OCI-M2 (cell line): ENCODE measurements around the gene TRMT61A.
"Not testable (repeated sequence)": the region's sequence is repeated elsewhere in the genome, so short reads cannot be mapped to it uniquely, and the experiment has no call there.

ENCODE experiments used
- DNase-seq: peaks from one replicate; lab custom pipeline; 2025; ENCODE audit not compliant: unreplicated experiment; lab: John Stamatoyannopoulos, UW

The TRMT61A gene

GRCh38 chr14:103508521-103509329 is 20.3 kb upstream of the TRMT61A start:
- no peak for DNase-seq

DNA sequence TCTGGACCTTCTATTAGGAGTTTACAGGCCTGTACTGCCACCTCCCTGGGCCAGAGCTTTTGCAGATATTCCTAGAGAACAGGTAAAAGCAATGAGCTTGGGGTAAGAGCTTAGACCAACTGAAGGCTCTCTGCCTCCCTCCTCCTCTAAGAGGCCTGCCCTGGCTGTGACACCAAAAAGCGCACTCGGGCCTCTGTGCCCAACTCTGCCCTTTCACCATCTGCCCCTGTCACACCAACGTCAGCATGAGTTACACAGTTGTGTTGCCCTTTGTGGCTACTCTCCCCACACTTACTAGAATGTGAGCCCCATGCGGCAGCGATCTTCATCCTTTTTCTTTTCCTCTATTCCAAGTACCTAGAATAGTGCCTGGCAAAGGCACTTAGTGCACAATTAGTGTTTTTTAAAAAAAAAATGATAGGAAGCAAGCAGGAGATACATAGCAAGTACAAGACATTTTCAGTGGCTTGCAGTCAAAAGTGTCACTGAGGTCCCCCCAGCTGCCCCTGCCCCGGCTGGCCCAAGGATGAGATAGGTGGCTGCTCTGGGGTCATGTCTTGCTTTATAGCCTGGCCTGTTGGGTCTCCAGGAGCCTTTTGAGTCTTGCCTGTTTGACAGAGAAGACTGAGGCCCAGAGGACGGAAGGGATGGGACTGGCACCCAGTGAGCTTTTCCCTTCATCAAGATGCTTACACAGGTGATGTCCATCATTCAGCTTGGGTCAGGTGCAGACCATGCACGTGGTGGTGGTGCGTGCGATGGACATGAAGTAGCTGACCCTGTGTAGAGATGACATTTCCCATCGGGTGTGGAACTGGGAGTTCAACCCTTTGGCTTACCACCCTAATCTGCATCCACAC is 18.9 kb upstream of the TRMT61A start:
- DNase-seq = no peak

- no peak for DNase-seq
Measured at GRCh38 chr14:103510724-103511693, 18.0 kb upstream of the TRMT61A start.

- DNase-seq = not testable (repeated sequence)
Measured at GRCh38 chr14:103512180-103512579, 16.8 kb upstream of the TRMT61A start.

DNA sequence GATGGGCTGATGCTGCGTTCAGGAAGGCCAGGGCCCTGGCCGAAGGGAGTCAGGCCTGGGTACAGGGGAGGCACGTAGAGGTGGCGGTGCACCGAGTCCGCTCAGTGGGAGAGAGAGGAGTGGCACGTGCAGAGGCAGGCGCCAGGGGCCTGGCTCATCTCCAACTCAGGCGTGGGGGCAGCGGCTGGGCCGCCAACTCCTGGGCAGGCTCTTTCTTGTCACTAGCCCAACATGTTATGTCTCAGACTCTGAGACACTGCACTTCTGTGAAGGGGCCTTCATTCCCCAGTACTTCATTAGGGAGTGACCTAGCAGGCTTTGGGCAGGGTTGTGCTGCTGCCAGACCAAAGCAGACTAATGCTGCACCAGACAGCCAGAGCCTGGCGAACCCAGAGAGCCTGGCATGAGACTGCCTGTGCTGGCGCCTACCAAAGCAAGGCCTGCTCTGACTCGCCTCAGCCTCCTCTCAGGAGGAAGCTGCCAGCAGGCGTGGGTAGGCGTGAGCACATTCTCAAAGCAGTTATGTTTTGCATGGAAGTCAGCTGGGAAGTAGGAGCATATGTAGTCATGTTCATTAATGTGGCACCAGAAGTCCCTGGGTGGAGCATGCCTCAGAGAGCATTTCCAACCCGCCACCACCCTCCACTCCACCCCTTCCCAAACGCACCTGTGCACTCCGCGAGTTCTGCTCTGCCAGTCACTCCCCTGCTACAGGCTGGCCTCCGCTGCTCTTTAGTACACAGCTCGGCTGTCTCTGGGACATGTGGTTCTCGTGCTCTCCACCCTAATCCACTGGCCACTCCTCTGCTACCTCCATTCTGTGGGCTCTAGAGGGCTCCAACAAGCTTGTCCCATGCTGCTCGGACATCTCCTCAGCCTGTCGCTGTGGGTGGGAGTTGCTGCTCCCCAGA is 16.0 kb upstream of the TRMT61A start:
- no peak for DNase-seq

- DNase-seq = no peak
Measured at GRCh38 chr14:103514596-103515421, 14.2 kb upstream of the TRMT61A start.

DNA sequence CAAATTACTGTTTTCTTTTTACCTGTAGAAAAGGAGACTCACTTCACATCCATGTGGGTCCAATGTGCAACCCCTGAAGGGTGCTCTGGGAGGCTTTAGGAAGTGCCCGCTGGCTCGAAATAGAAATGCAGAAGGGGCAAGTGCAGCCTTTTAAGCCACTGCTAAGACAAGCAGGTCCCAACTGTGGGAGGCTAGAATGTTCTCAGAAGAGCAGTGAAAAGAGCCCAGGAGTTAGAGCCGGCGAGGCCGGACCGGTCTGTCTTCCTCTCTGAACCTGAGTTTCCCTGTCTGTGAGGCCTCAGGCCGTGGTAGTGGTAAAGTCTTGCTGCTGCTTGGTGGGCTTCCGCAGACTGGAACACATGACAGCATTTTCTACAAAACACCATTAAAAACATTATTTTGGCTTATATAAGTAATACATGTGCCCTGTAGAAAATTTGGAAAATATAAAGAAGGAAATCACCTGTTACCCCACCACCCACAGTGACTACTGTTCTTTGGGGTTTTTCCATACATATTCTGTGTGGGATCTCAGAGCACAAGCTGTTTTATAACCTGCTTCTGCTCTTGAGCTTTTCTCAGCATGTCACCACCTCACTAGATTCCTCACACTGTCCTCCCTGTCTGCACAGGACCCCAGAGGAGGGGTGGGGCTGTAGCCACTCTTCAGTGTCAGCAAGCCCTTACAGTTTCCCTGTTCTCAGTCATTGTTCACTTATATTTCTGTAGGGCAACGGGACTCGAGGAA is 12.4 kb upstream of the TRMT61A start:
- no peak for DNase-seq

GRCh38 chr14:103517174-103517566 is 11.8 kb upstream of the TRMT61A start:
- DNase-seq = no peak

DNA sequence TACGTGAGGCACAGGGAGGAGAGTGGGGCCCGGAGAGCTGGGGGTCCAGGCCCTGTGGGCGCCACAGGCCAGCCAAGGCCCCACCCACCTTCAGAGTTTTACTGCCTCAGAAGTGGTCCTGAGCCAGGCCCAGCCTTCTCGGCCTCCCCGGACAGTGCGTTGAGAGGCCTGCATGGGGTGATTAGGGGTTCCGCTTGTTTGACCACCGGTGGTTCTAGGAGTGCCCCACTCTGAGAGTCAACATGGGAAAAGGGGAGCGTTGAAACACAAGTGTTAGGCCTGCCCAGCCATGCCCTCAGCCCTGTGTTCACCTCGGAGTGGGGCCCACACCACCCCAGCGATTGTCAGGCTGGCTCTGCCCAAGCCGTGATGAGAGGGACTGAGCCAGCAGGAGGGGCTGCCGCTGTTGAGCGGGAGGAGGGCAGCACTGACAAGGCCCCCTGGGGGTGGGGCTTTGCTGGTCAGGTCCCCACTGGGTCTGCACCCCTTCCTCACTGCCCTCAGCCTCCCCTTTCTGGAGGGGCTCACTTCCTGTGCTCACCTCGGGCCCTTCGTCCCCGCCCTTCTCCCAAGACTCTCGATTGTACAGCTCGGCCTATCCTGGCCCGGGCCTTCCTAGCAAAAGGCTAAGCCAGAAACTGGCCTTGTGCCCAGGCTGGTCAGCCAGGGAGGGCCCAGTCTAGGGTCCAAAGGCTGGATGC is 11.1 kb upstream of the TRMT61A start:
- DNase-seq = no peak

- DNase-seq = no peak
Measured at GRCh38 chr14:103518422-103519042, 10.5 kb upstream of the TRMT61A start.

DNA sequence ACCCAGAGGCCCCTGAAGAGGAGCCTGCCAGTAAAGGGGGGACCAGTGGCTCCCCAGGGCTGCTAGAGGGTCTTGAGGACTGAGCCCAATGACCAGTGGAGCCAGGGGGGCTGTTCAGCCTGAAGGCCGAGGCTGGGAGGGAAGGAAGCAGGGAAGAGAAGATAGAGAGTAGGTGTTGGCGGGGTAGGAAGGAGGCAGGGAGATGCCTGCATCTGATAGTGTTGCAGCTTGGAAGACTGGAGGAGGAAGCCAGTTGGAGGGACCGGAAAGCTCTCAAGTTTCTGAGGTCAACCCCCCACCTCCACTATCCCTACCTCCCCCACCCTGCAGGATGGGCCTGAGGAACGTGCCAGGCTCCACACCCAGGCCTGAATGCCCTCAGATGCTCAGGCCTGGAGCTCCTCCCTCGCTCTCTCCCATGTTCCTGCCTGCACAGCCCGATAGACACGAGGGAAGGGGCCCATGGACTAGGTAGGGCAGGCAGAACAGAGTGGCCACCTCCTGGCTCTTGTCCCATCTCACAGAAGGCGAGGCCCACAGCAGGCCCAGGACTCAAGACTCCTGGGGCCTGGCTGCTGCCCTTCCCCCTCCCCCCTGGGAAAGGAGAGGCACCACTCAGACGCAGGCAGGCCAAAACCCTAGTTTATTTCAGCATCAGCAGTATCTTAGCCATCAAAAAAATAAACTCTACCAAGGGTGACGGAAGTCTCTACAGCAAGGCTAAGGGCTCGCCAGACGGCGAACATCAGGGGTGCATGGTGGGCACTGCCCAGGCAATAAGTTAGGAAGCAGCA is 9.8 kb upstream of the TRMT61A start:
- peak; percentile 72 for DNase-seq

- no peak for DNase-seq
Measured at GRCh38 chr14:103519837-103520212, 9.2 kb upstream of the TRMT61A start.

DNA sequence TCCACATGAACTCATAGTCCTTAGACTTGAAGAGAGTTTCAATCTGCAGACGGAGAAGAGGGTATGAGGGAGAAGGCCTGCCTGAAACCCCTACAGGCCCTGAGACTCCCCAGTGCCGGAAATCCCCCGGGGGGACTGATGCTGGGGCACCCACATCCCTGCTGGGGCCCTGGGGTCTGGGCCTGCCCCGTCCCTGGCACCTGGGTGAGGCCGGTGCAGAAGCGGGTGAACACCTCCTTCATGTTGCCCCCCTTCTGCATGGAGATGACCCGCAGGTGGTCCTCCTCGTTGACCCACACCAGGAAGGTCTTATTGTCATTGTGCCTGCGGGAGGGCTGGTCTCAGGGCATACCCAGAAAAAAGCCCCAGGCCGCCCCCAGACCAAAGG is 8.7 kb upstream of the TRMT61A start:
- no peak for DNase-seq

GRCh38 chr14:103520657-103521437 is 8.1 kb upstream of the TRMT61A start:
- DNase-seq = no peak

DNA sequence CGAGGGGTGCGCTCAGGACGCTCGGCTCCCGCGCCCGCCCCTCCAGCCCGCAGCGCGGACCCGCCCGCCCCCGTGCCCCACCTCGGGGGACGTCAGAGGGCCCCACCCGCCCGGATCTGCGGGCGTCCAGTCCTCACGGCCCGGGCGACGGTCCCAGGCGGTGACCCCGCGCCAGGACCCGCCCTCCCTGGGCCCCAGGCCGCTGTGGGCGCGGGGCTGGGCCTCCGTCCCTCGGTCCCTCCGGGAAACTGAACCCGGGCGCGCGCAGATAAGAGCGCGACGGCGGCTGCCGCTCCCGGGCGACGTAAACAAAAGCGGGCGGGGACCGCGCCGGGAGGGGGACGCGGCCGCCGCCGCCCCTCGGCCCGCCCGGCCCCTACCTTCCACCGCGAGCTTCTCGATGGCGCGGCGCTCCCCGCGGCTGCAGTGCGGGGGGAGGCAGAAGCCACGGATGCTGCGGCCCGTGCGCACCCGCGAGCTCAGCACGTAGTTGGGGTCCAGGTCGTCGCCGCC is 7.5 kb upstream of the TRMT61A start:
- DNase-seq = no peak
